ENCODE results near the gene SIGLEC14. TPM values are rescaled to one million over a fixed set of nuclear protein-coding genes. Genes with fewer than 3 reads are reported as not detected.

Gene SIGLEC14
- total and polyA plus RNA-seq, 2 donors = 1.6 to 7.3 TPM

- Histone ChIP-seq H3K4me1 (ENCODE audit: control insufficient read depth in 2 of 2, insufficient read depth in 2 of 2, low read length in 2 of 2) (peaks cover 0 to 2% of the 10 kb centered on the region in 2 donors), H3K36me3 (ENCODE audit: control insufficient read depth in 2 of 2, insufficient read depth in 2 of 2, low read length in 1 of 2) (no peaks in the 10 kb centered on the region), H3K4me3 (ENCODE audit: low read length in 2 of 2) (no peak overlapping the region), H3K9me3 (ENCODE audit: control insufficient read depth in 2 of 2, insufficient read depth in 1 of 2, low read length in 1 of 2) (no peaks in the 10 kb centered on the region), H3K27ac (ENCODE audit: low read depth in 1 of 2, low read length in 1 of 2) (no peak overlapping the region), H3K27me3 (ENCODE audit: control insufficient read depth in 2 of 2, insufficient read depth in 1 of 2, low read length in 1 of 2) (no peaks in the 10 kb centered on the region)
- WGBS = 59% methylated on average over 4 of the region's 4 CpGs
- no peak for DNase-seq (ENCODE audit: low read depth in 6 of 9, low spot score in 9 of 9)
Measured at GRCh38 chr19:51652266-51652665, 5.6 kb upstream of the SIGLEC14 start.

- 91% methylated on average over 7 of the region's 7 CpGs for WGBS
Measured at GRCh38 chr19:51651216-51651846, 4.7 kb upstream of the SIGLEC14 start.

GRCh38 chr19:51647318-51647717, 693 bp upstream of the SIGLEC14 start:
- Histone ChIP-seq H3K4me1 (ENCODE audit: control insufficient read depth in 2 of 2, insufficient read depth in 2 of 2, low read length in 2 of 2) (no peaks in the 10 kb centered on the region), H3K27me3 (ENCODE audit: control insufficient read depth in 2 of 2, insufficient read depth in 1 of 2, low read length in 1 of 2) (no peaks in the 10 kb centered on the region), H3K36me3 (ENCODE audit: control insufficient read depth in 2 of 2, insufficient read depth in 2 of 2, low read length in 1 of 2) (no peaks in the 10 kb centered on the region), H3K27ac (ENCODE audit: low read depth in 1 of 2, low read length in 1 of 2) (no peak overlapping the region), H3K9me3 (ENCODE audit: control insufficient read depth in 2 of 2, insufficient read depth in 1 of 2, low read length in 1 of 2) (no peaks in the 10 kb centered on the region), H3K4me3 (ENCODE audit: low read length in 2 of 2) (no peak overlapping the region)
- 96% methylated on average over 6 of the region's 6 CpGs for WGBS
- no peak for DNase-seq (ENCODE audit: low read depth in 6 of 9, low spot score in 9 of 9)

More at GRCh38 chr19:51651216-51651846, 4.7 kb upstream of the SIGLEC14 start:
- Histone ChIP-seq H3K9me3 (ENCODE audit: control insufficient read depth in 2 of 2, insufficient read depth in 1 of 2, low read length in 1 of 2) (no peaks in the 10 kb centered on the region), H3K27me3 (ENCODE audit: control insufficient read depth in 2 of 2, insufficient read depth in 1 of 2, low read length in 1 of 2) (no peaks in the 10 kb centered on the region), H3K4me3 (ENCODE audit: low read length in 2 of 2) (no peak overlapping the region), H3K27ac (ENCODE audit: low read depth in 1 of 2, low read length in 1 of 2) (no peak overlapping the region), H3K36me3 (ENCODE audit: control insufficient read depth in 2 of 2, insufficient read depth in 2 of 2, low read length in 1 of 2) (no peaks in the 10 kb centered on the region), H3K4me1 (ENCODE audit: control insufficient read depth in 2 of 2, insufficient read depth in 2 of 2, low read length in 2 of 2) (no peaks in the 10 kb centered on the region)
- DNase-seq (ENCODE audit: low read depth in 6 of 9, low spot score in 9 of 9) = no peak

GRCh38 chr19:51644636-51645271, 1.9 kb downstream of the SIGLEC14 start:
- H3K27me3 ChIP-seq (ENCODE audit: control insufficient read depth in 2 of 2, insufficient read depth in 1 of 2, low read length in 1 of 2) = no peaks in the 10 kb centered on the region
- DNase-seq (ENCODE audit: low read depth in 6 of 9, low spot score in 9 of 9) = no peak
- no peaks in the 10 kb centered on the region for H3K36me3 ChIP-seq (ENCODE audit: control insufficient read depth in 2 of 2, insufficient read depth in 2 of 2, low read length in 1 of 2)
- no peak overlapping the region for H3K27ac ChIP-seq (ENCODE audit: low read depth in 1 of 2, low read length in 1 of 2)
- WGBS = 52% methylated on average over 11 of the region's 11 CpGs
- no peaks in the 10 kb centered on the region for H3K9me3 ChIP-seq (ENCODE audit: control insufficient read depth in 2 of 2, insufficient read depth in 1 of 2, low read length in 1 of 2)
- no peaks in the 10 kb centered on the region for H3K4me1 ChIP-seq (ENCODE audit: control insufficient read depth in 2 of 2, insufficient read depth in 2 of 2, low read length in 2 of 2)
- peak overlapping the region in 1 of 2 donors; percentile 38 for H3K4me3 ChIP-seq (ENCODE audit: low read length in 2 of 2)

GRCh38 chr19:51641648-51642047, 5.0 kb downstream of the SIGLEC14 start:
- Histone ChIP-seq H3K36me3 (ENCODE audit: control insufficient read depth in 2 of 2, insufficient read depth in 2 of 2, low read length in 1 of 2) (no peaks in the 10 kb centered on the region), H3K27ac (ENCODE audit: low read depth in 1 of 2, low read length in 1 of 2) (no peak overlapping the region), H3K27me3 (ENCODE audit: control insufficient read depth in 2 of 2, insufficient read depth in 1 of 2, low read length in 1 of 2) (no peaks in the 10 kb centered on the region), H3K4me3 (ENCODE audit: low read length in 2 of 2) (no peak overlapping the region), H3K4me1 (ENCODE audit: control insufficient read depth in 2 of 2, insufficient read depth in 2 of 2, low read length in 2 of 2) (no peaks in the 10 kb centered on the region), H3K9me3 (ENCODE audit: control insufficient read depth in 2 of 2, insufficient read depth in 1 of 2, low read length in 1 of 2) (no peaks in the 10 kb centered on the region)
- DNase-seq (ENCODE audit: low read depth in 6 of 9, low spot score in 9 of 9) = no peak

GRCh38 chr19:51640386-51640785, 6.2 kb downstream of the SIGLEC14 start:
- Histone ChIP-seq H3K36me3 (ENCODE audit: control insufficient read depth in 2 of 2, insufficient read depth in 2 of 2, low read length in 1 of 2) (no peaks in the 10 kb centered on the region), H3K27ac (ENCODE audit: low read depth in 1 of 2, low read length in 1 of 2) (no peak overlapping the region), H3K4me1 (ENCODE audit: control insufficient read depth in 2 of 2, insufficient read depth in 2 of 2, low read length in 2 of 2) (no peaks in the 10 kb centered on the region), H3K9me3 (ENCODE audit: control insufficient read depth in 2 of 2, insufficient read depth in 1 of 2, low read length in 1 of 2) (no peaks in the 10 kb centered on the region), H3K4me3 (ENCODE audit: low read length in 2 of 2) (no peak overlapping the region), H3K27me3 (ENCODE audit: control insufficient read depth in 2 of 2, insufficient read depth in 1 of 2, low read length in 1 of 2) (no peaks in the 10 kb centered on the region)
- no peak for DNase-seq (ENCODE audit: low read depth in 6 of 9, low spot score in 9 of 9)
- WGBS = 96% methylated on average over 3 of the region's 3 CpGs

- Histone ChIP-seq H3K4me1 (ENCODE audit: control insufficient read depth in 2 of 2, insufficient read depth in 2 of 2, low read length in 2 of 2) (no peaks in the 10 kb centered on the region), H3K4me3 (ENCODE audit: low read length in 2 of 2) (no peak overlapping the region), H3K9me3 (ENCODE audit: control insufficient read depth in 2 of 2, insufficient read depth in 1 of 2, low read length in 1 of 2) (no peaks in the 10 kb centered on the region), H3K36me3 (ENCODE audit: control insufficient read depth in 2 of 2, insufficient read depth in 2 of 2, low read length in 1 of 2) (no peaks in the 10 kb centered on the region), H3K27ac (ENCODE audit: low read depth in 1 of 2, low read length in 1 of 2) (no peak overlapping the region), H3K27me3 (ENCODE audit: control insufficient read depth in 2 of 2, insufficient read depth in 1 of 2, low read length in 1 of 2) (no peaks in the 10 kb centered on the region)
- no peak for DNase-seq (ENCODE audit: low read depth in 6 of 9, low spot score in 9 of 9)
- WGBS = 97% methylated on average over 4 of the region's 4 CpGs
Measured at GRCh38 chr19:51639916-51640315, 6.7 kb downstream of the SIGLEC14 start.

GRCh38 chr19:51637362-51637978, 9.2 kb downstream of the SIGLEC14 start:
- H3K4me1 ChIP-seq (ENCODE audit: control insufficient read depth in 2 of 2, insufficient read depth in 2 of 2, low read length in 2 of 2) = no peaks in the 10 kb centered on the region
- no peak overlapping the region for H3K27ac ChIP-seq (ENCODE audit: low read depth in 1 of 2, low read length in 1 of 2)
- H3K9me3 ChIP-seq (ENCODE audit: control insufficient read depth in 2 of 2, insufficient read depth in 1 of 2, low read length in 1 of 2) = no peaks in the 10 kb centered on the region
- WGBS = 29% methylated on average over 5 of the region's 5 CpGs
- no peak overlapping the region for H3K4me3 ChIP-seq (ENCODE audit: low read length in 2 of 2)
- no peaks in the 10 kb centered on the region for H3K36me3 ChIP-seq (ENCODE audit: control insufficient read depth in 2 of 2, insufficient read depth in 2 of 2, low read length in 1 of 2)
- DNase-seq (ENCODE audit: low read depth in 6 of 9, low spot score in 9 of 9) = no peak
- H3K27me3 ChIP-seq (ENCODE audit: control insufficient read depth in 2 of 2, insufficient read depth in 1 of 2, low read length in 1 of 2) = no peaks in the 10 kb centered on the region

- no peak overlapping the region for H3K4me3 ChIP-seq (ENCODE audit: low read length in 2 of 2)
- H3K36me3 ChIP-seq (ENCODE audit: control insufficient read depth in 2 of 2, insufficient read depth in 2 of 2, low read length in 1 of 2) = no peaks in the 10 kb centered on the region
- peaks cover 0 to 9% of the 10 kb centered on the region in 2 donors for H3K27me3 ChIP-seq (ENCODE audit: control insufficient read depth in 2 of 2, insufficient read depth in 1 of 2, low read length in 1 of 2)
- no peak overlapping the region for H3K27ac ChIP-seq (ENCODE audit: low read depth in 1 of 2, low read length in 1 of 2)
- no peaks in the 10 kb centered on the region for H3K9me3 ChIP-seq (ENCODE audit: control insufficient read depth in 2 of 2, insufficient read depth in 1 of 2, low read length in 1 of 2)
- H3K4me1 ChIP-seq (ENCODE audit: control insufficient read depth in 2 of 2, insufficient read depth in 2 of 2, low read length in 2 of 2) = no peaks in the 10 kb centered on the region
- 95% methylated on average over 5 of the region's 5 CpGs for WGBS
- no peak for DNase-seq (ENCODE audit: low read depth in 6 of 9, low spot score in 9 of 9)
Measured at GRCh38 chr19:51632126-51632525, 14.5 kb downstream of the SIGLEC14 start.

Data from thymus (tissue), 11 donors.